HepG2 (cell line): Measurements from ENCODE around the gene MS4A3. TPM values are rescaled to one million over a fixed set of nuclear protein-coding genes. Genes with fewer than 3 reads are reported as not detected.

Experiments
- ATAC-seq: fragments of 200-7000 bp; cut with Tn5 transposase; 3 replicates; pipeline ENCODE4 v1.9.1; 2020; ENCODE audit warnings: mild to moderate bottlenecking, moderate library complexity
- BruUV-seq: library from RNA; stranded (reverse); fragments of 400-500 nt; replicated peaks from 2 replicates; lab custom pipeline; 2021; lab: Mats Ljungman, UMichigan
- CTCF ChIA-PET: fragments of 300-600 bp; formaldehyde crosslinking; extraction: SDS; loops from one replicate; lab custom pipeline; 2021; ENCODE audit warnings: low total read pairs, inconsistent platforms, low intra/inter-chr PET ratio; lab: Yijun Ruan, JAX
- POLR2A ChIA-PET: fragments of 350-600 bp; sonication (Branson Sonifier 250); formaldehyde crosslinking; loops from one replicate; lab custom pipeline; 2020; ENCODE audit warnings: antibody characterized with exemption, inconsistent platforms; lab: Yijun Ruan, JAX
- DNase-seq: peaks from one replicate; pipeline ENCODE4 v3.0.0-alpha.2; 2015; ENCODE audit warnings: low spot score
- FAIRE-seq: peaks from 3 replicates; lab custom pipeline; 2011; peaks lifted over from hg19 to GRCh38; lab: Jason Lieb, UNC
- H2AFZ ChIP-seq: one replicate; pipeline ENCODE4 v1.6.1; 2011; ENCODE audit warnings: low read length, inconsistent platforms
- H3K27ac ChIP-seq: fragments of 300-600 bp; 3 replicates; pipeline ENCODE4 v1.8.0; 2011; ENCODE audit warnings: mixed run types, mild to moderate bottlenecking, mixed read lengths, low read length, inconsistent platforms; ENCODE audit not compliant: insufficient read depth; ENCODE audit errors: extremely low read length
- H3K27me3 ChIP-seq, 2 experiments: fragments of 200-600 bp in 1 of 2; 2 replicates in 1 of 2; 3 replicates in 1 of 2; pipeline versions ENCODE4 v1.6.0 to v1.8.0; 2011; ENCODE audit warnings: low read length in 2 of 2, mild to moderate bottlenecking in 2 of 2, moderate library complexity in 2 of 2, inconsistent platforms in 1 of 2; ENCODE audit not compliant: insufficient read depth in 2 of 2, control insufficient read depth in 1 of 2
- H3K36me3 ChIP-seq, 2 experiments: fragments of 200-600 bp in 1 of 2; replicated peaks in 1 of 2; 2 replicates in 1 of 2; 3 replicates in 1 of 2; pipeline versions ENCODE4 v1.5.1 to v1.8.0; 2011; ENCODE audit warnings: low read length in 2 of 2, inconsistent platforms in 1 of 2; ENCODE audit not compliant: insufficient read depth in 2 of 2, control insufficient read depth in 1 of 2
- H3K4me1 ChIP-seq: 2 replicates; pipeline ENCODE4 v1.5.1; 2012; ENCODE audit warnings: low read length, inconsistent platforms; ENCODE audit not compliant: insufficient read depth
- H3K4me2 ChIP-seq: 2 replicates; pipeline ENCODE4 v1.6.0; 2011; ENCODE audit warnings: low read depth, low read length, inconsistent platforms
- H3K4me3 ChIP-seq, 3 experiments: fragments of 200-600 bp in 1 of 3; sonication (generic), shearing (Covaris generic) in 1 of 3; replicated peaks in 1 of 3; 2 replicates each; pipeline ENCODE4 v1.5.1; 2011 to 2016; ENCODE audit warnings: low read length in 3 of 3, inconsistent platforms in 2 of 3, low read depth in 2 of 3, mild to moderate bottlenecking in 2 of 3, control low read depth in 1 of 3, mixed read lengths in 1 of 3; ENCODE audit not compliant: insufficient read depth in 1 of 3
- H3K79me2 ChIP-seq: one replicate; pipeline ENCODE4 v1.6.1; 2011; ENCODE audit warnings: low read length, inconsistent platforms; ENCODE audit not compliant: insufficient read depth
- H3K9ac ChIP-seq: 2 replicates; pipeline ENCODE4 v1.6.0; 2011; ENCODE audit warnings: mild to moderate bottlenecking, low read depth, low read length, inconsistent platforms; ENCODE audit not compliant: insufficient read depth
- H3K9me3 ChIP-seq: 2 replicates; pipeline ENCODE4 v1.5.1; 2012; ENCODE audit warnings: mild to moderate bottlenecking, low read length
- H4K20me1 ChIP-seq: 2 replicates; pipeline ENCODE4 v1.6.0; 2011; ENCODE audit warnings: inconsistent platforms, mild to moderate bottlenecking, low read length, moderate library complexity; ENCODE audit not compliant: insufficient read depth
- CEBPG ChIP-seq: IDR thresholded peaks from 2 replicates; pipeline ENCODE4 v1.6.1; 2016
- GATA4 ChIP-seq: sonication (generic); IDR thresholded peaks from 2 replicates; pipeline ENCODE4 v1.6.1; 2016; ENCODE audit warnings: antibody characterized with exemption, low read depth, borderline replicate concordance
- HNF1B ChIP-seq: sonication (generic); formaldehyde crosslinking; IDR thresholded peaks from 2 replicates; pipeline ENCODE4 v1.5.1; 2020; ENCODE audit warnings: mild to moderate bottlenecking, moderate library complexity, missing genetic modification reagents
- KDM4B ChIP-seq: sonication (generic); formaldehyde crosslinking; IDR thresholded peaks from 2 replicates; pipeline ENCODE4 v1.4.0; 2020; ENCODE audit warnings: missing genetic modification reagents
- MATR3 ChIP-seq: sonication (generic); formaldehyde crosslinking; IDR thresholded peaks from 2 replicates; pipeline ENCODE4 v1.4.0; 2020; ENCODE audit warnings: missing genetic modification reagents
- NFE2 ChIP-seq: sonication (generic); formaldehyde crosslinking; IDR thresholded peaks from 2 replicates; pipeline ENCODE4 v1.4.0; 2020; ENCODE audit warnings: missing genetic modification reagents
- RAD21 ChIP-seq: fragments of 450-650 bp; formaldehyde crosslinking; IDR thresholded peaks from 2 replicates; pipeline ENCODE4 v1.5.0; 2020; ENCODE audit warnings: mild to moderate bottlenecking
- SIN3A ChIP-seq: IDR thresholded peaks from 2 replicates; pipeline ENCODE4 v1.6.1; 2011; ENCODE audit warnings: low read depth, mild to moderate bottlenecking, control low read depth, low read length, borderline replicate concordance
- SP1 ChIP-seq, 2 experiments: fragments of 450-650 bp in 1 of 2; sonication (generic) in 1 of 2; formaldehyde crosslinking in 1 of 2; IDR thresholded peaks; 2 replicates each; pipeline versions ENCODE4 v1.4.0 to v1.6.1; 2016 to 2020; ENCODE audit warnings: missing genetic modification reagents in 1 of 2
- XRCC5 ChIP-seq: fragments of 200-400 bp; formaldehyde crosslinking; optimal IDR thresholded peaks from 2 replicates; pipeline ENCODE3; 2017; ENCODE audit warnings: mild to moderate bottlenecking, low read length
- ZMYM2 ChIP-seq: sonication (generic); formaldehyde crosslinking; IDR thresholded peaks from 2 replicates; pipeline ENCODE4 v1.8.0; 2022; ENCODE audit warnings: mild to moderate bottlenecking, missing genetic modification reagents
- ZNF562 ChIP-seq: sonication (generic); formaldehyde crosslinking; IDR thresholded peaks from 2 replicates; pipeline ENCODE4 v1.8.0; 2022; ENCODE audit warnings: missing genetic modification reagents, borderline replicate concordance
- ZNF768 ChIP-seq: sonication (generic); formaldehyde crosslinking; IDR thresholded peaks from 2 replicates; pipeline ENCODE4 v1.4.0; 2020; ENCODE audit warnings: missing genetic modification reagents
- ZNF775 ChIP-seq: sonication (generic); formaldehyde crosslinking; IDR thresholded peaks from 2 replicates; pipeline ENCODE4 v1.4.0; 2020; ENCODE audit warnings: missing genetic modification reagents, mild to moderate bottlenecking, moderate library complexity, borderline replicate concordance
- ZNF841 ChIP-seq: sonication (generic); formaldehyde crosslinking; IDR thresholded peaks from 2 replicates; pipeline ENCODE4 v1.8.1; 2023; ENCODE audit warnings: missing genetic modification reagents, borderline replicate concordance
- ZSCAN5A ChIP-seq: sonication (generic); formaldehyde crosslinking; IDR thresholded peaks from 2 replicates; pipeline ENCODE4 v1.8.0; 2022; ENCODE audit warnings: mild to moderate bottlenecking, missing genetic modification reagents, borderline replicate concordance
- WGBS: methylation state at CpG from one replicate; pipeline ENCODE4 v1.1.6; 2017; ENCODE audit warnings: low lambda C conversion rate; 5-methylcytosine and 5-hydroxymethylcytosine counted together
- in situ Hi-C: cut with HindIII; loops from 2 replicates; pipeline ENCODE4 v1.10.0; 2017; ENCODE audit warnings: low pct_unique_long_range_greater_than_20kb; ENCODE audit not compliant: extremely low pct_ligation_motif_present
- intact Hi-C: fragments of 100-400 bp; cut with micrococcal nuclease; formaldehyde crosslinking; loops from one replicate; pipeline ENCODE4 v1.10.0; 2022; ENCODE audit not compliant: unreplicated experiment
- polyA plus RNA-seq, 8 experiments: library from polyadenylated mRNA; depleted of rRNA in 3 of 8; stranded (reverse) in 7 of 8; unstranded in 1 of 8; fragments of >200 nt; fragmentation: Illumina TruSeq in 4 of 8; extraction: Trizol in 4 of 8; gene quantifications; 2 replicates each; pipeline versions ENCODE4 v1.2.1 to v1.2.3, GENCODE V29; 2011 to 2016; ENCODE audit warnings: low read depth in 4 of 8, missing spikeins in 1 of 8, mixed read lengths in 1 of 8; ENCODE audit not compliant: insufficient read depth in 1 of 8
- total RNA-seq, 5 experiments: library from RNA; depleted of rRNA; stranded (reverse); fragments of >200 nt; fragmentation: Illumina TruSeq; extraction: Trizol; gene quantifications; 2 replicates each; pipeline ENCODE4 v1.2.3, GENCODE V29; 2016; ENCODE audit warnings: low read depth in 1 of 5

Gene MS4A3
- total and polyA plus RNA-seq, 2 of the 13 experiments (the other 11 are each of a cell fraction or from before 2014, with no cell fraction given) = not detected

DNA sequence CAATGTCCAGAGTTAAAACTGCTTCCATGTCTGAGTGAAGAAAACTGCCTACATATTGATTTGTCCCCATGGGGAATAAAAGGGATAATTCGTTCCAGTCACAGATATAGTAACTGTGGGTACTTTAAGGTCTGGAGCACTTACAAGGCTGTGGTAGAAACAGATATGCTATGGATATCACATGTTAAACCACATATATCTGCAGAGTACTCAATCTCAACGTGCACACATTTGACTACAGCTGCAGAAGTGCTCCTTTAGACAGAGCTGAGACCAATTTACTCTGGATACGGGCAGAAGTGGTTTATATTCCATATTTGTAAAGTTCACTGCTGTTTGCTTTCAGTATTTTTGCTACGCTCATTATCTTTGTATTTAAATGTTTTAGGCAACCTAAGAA is 22.3 kb downstream of the MS4A3 start (continued):
- no peak for TF ChIP-seq ZNF768 (CRISPR knock-in tag)
- no peak for TF ChIP-seq RAD21
- no peak for TF ChIP-seq SP1 (IDR thresholded peaks at IDR 0.05)
- no peak for TF ChIP-seq SP1 (CRISPR knock-in tag; IDR thresholded peaks at IDR 0.05)

- ChIA-PET CTCF (no interaction called here), POLR2A (no interaction called here)
- Histone ChIP-seq H3K9ac (no peak overlapping the region), H3K36me3 (no peaks in the 10 kb centered on the region), H4K20me1 (no peaks in the 10 kb centered on the region), H3K27me3 (no peaks in the 10 kb centered on the region), H3K79me2 (no peaks in the 10 kb centered on the region), H3K4me3 (no peak overlapping the region), H3K9me3 (no peaks in the 10 kb centered on the region), H3K4me1 (no peaks in the 10 kb centered on the region), H3K4me2 (no peak overlapping the region), H3K27ac (no peak overlapping the region), H2AFZ (no peak overlapping the region)
- no peak for FAIRE-seq
- TF ChIP-seq KDM4B (CRISPR knock-in tag) (no peak), MATR3 (no peak), ZNF841 (no peak), NFE2 (CRISPR knock-in tag) (no peak), ZNF562 (CRISPR knock-in tag) (no peak), SIN3A (no peak), ZSCAN5A (CRISPR knock-in tag) (no peak), CEBPG (CRISPR knock-in tag) (no peak), ZMYM2 (CRISPR knock-in tag) (no peak), HNF1B (CRISPR knock-in tag) (no peak), ZNF775 (CRISPR knock-in tag) (no peak), GATA4 (no peak), XRCC5 (no peak)
- no peak for DNase-seq
- BruUV-seq = no TSS peak
- WGBS = 2% methylated on average over 3 of the region's 3 CpGs
- in situ Hi-C loops = no loop called here
- no peak for ATAC-seq
- intact Hi-C loops = no loop called here
These were observed 24.1 kb downstream of the MS4A3 start for GRCh38 chr11:60080535-60080934.
